ENCODE results near the gene ZBTB16.

Gene ZBTB16

GRCh38 chr11:114136686-114137640, 77.5 kb downstream of the ZBTB16 start:
- POLR2A ChIA-PET: no interaction called here
- Histone ChIP-seq H3K4me3 (ENCODE audit: low read depth, low read length) (no peak overlapping the region), H3K9me3 (ENCODE audit: control insufficient read depth, insufficient read depth, low read depth, low read length) (no peaks in the 10 kb centered on the region), H3K36me3 (ENCODE audit: control insufficient read depth in 2 of 2, insufficient read depth in 1 of 2, low read length in 2 of 2) (no peaks in the 10 kb centered on the region), H3K4me1 (ENCODE audit: control insufficient read depth, insufficient read depth, low read length) (no peaks in the 10 kb centered on the region), H3K27ac (ENCODE audit: extremely low read depth, low read depth, low read length) (no peak overlapping the region)
- TF ChIP-seq ZBTB7A (tag by site-specific recombination; IDR thresholded peaks at IDR 0.05; ENCODE audit: low read depth) (no peak), BCL11B (tag by site-specific recombination; IDR thresholded peaks at IDR 0.05; ENCODE audit: low read depth) (no peak), ZNF514 (tag by site-specific recombination; IDR thresholded peaks at IDR 0.05) (no peak), ZNF155 (tag by site-specific recombination; IDR thresholded peaks at IDR 0.05) (no peak), ZNF785 (tag by site-specific recombination; IDR thresholded peaks at IDR 0.05) (no peak), ZNF248 (tag by site-specific recombination; IDR thresholded peaks at IDR 0.05) (no peak), ZNF692 (tag by site-specific recombination; IDR thresholded peaks at IDR 0.05) (no peak), TSHZ1 (tag by site-specific recombination; IDR thresholded peaks at IDR 0.05; ENCODE audit: borderline replicate concordance) (no peak), GLIS1 (tag by site-specific recombination; IDR thresholded peaks at IDR 0.05) (no peak), ZNF639 (tag by site-specific recombination; IDR thresholded peaks at IDR 0.05) (no peak), ZNF426 (tag by site-specific recombination; IDR thresholded peaks at IDR 0.05) (no peak), ZNF239 (tag by site-specific recombination; IDR thresholded peaks at IDR 0.05) (no peak), ZNF701 (tag by site-specific recombination; IDR thresholded peaks at IDR 0.05) (no peak), KLF8 (tag by site-specific recombination; IDR thresholded peaks at IDR 0.05) (no peak), ZNF174 (tag by site-specific recombination; IDR thresholded peaks at IDR 0.05) (no peak)
- CTCF ChIA-PET: interaction anchor here (1.0 to 1.1 kb wide), 2 partner anchors 66 to 123 kb away, joined by 3 read pairs; no protein-coding TSS in a partner anchor

- H3K36me3 ChIP-seq (ENCODE audit: control insufficient read depth in 2 of 2, insufficient read depth in 1 of 2, low read length in 2 of 2): no peaks in the 10 kb centered on the region
- TF ChIP-seq ZNF654 (tag by site-specific recombination; IDR thresholded peaks at IDR 0.05; ENCODE audit: low read depth) (no peak), ZNF544 (tag by site-specific recombination; IDR thresholded peaks at IDR 0.05) (no peak), ZNF629 (tag by site-specific recombination; IDR thresholded peaks at IDR 0.05) (no peak), ZNF302 (tag by site-specific recombination; IDR thresholded peaks at IDR 0.05; ENCODE audit: low read depth) (no peak), ZNF10 (tag by site-specific recombination; IDR thresholded peaks at IDR 0.05) (no peak), GLIS2 (tag by site-specific recombination; IDR thresholded peaks at IDR 0.05) (no peak), GFI1B (tag by site-specific recombination; IDR thresholded peaks at IDR 0.05) (no peak), ZNF423 (tag by site-specific recombination; IDR thresholded peaks at IDR 0.05) (no peak), ZNF600 (tag by site-specific recombination; IDR thresholded peaks at IDR 0.05) (no peak), ZNF529 (tag by site-specific recombination; IDR thresholded peaks at IDR 0.05; ENCODE audit: insufficient replicate concordance) (no peak), ZNF202 (tag by site-specific recombination; IDR thresholded peaks at IDR 0.05; ENCODE audit: borderline replicate concordance) (no peak)
- TF ChIP-seq, protein P1, sequence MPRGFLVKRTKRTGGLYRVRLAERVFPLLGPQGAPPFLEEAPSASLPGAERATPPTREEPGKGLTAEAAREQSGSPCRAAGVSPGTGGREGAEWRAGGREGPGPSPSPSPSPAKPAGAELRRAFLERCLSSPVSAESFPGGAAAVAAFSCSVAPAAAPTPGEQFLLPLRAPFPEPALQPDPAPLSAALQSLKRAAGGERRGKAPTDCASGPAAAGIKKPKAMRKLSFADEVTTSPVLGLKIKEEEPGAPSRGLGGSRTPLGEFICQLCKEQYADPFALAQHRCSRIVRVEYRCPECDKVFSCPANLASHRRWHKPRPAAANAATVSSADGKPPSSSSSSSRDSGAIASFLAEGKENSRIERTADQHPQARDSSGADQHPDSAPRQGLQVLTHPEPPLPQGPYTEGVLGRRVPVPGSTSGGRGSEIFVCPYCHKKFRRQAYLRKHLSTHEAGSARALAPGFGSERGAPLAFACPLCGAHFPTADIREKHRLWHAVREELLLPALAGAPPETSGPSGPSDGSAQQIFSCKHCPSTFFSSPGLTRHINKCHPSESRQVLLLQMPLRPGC (tag by site-specific recombination; IDR thresholded peaks at IDR 0.05): no peak
- no peaks in the 10 kb centered on the region for H3K4me1 ChIP-seq (ENCODE audit: control insufficient read depth, insufficient read depth, low read length)
- CTCF ChIA-PET: no interaction called here
- no peak overlapping the region for H3K27ac ChIP-seq (ENCODE audit: extremely low read depth, low read depth, low read length)
- H3K9me3 ChIP-seq (ENCODE audit: control insufficient read depth, insufficient read depth, low read depth, low read length): no peaks in the 10 kb centered on the region
- H3K4me3 ChIP-seq (ENCODE audit: low read depth, low read length): no peak overlapping the region
- POLR2A ChIA-PET: no interaction called here
Observed at GRCh38 chr11:114137838-114138237, 78.3 kb downstream of the ZBTB16 start.

Data from HEK293 (cell line).